ES-I3 (cell line): Measurements from ENCODE around the gene SOAT2.
"Not testable (repeated sequence)": the region's sequence is repeated elsewhere in the genome, so short reads cannot be mapped to it uniquely, and the experiment has no call there.

Experiments used
- H3K36me3 ChIP-seq: 2 replicates; pipeline ENCODE4 v1.6.1; 2013; ENCODE audit warnings: mild to moderate bottlenecking, low read length, control low read depth, moderate library complexity; ENCODE audit not compliant: insufficient read depth
- H3K4me1 ChIP-seq: 2 replicates; pipeline ENCODE4 v1.6.1; 2013; ENCODE audit warnings: mild to moderate bottlenecking, control low read depth, low read length; ENCODE audit not compliant: insufficient read depth
- H3K9ac ChIP-seq: 2 replicates; pipeline ENCODE4 v1.6.1; 2013; ENCODE audit warnings: low read depth, mild to moderate bottlenecking, low read length, moderate library complexity
- H3K9me3 ChIP-seq: 2 replicates; pipeline ENCODE4 v1.6.1; 2013; ENCODE audit warnings: mild to moderate bottlenecking, low read length, moderate library complexity; ENCODE audit not compliant: control insufficient read depth, insufficient read depth

Gene SOAT2

DNA sequence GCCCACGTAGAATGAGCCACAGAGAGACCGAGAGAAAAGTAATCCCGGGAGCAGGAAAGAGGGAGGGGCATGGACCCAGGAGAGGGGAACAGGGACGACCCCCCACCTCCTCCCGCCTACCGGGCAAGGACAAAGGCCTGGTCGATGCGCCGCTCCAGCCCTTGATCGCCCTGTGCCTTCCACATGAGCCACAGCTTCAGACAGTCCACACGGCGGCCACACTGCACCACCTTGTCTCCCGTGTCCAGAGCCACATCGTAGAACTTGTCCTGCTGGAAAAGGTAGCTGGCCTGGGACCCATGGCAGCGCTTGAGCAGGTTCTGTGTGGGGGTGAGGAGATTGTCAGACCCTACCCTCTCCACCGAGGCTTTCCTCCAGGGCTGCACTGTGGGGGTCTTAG, 56.7 kb downstream of the SOAT2 start:
- Histone ChIP-seq H3K9me3 (no peaks in the 10 kb centered on the region), H3K4me1 (no peaks in the 10 kb centered on the region), H3K36me3 (no peaks in the 10 kb centered on the region), H3K9ac (no peak overlapping the region)

DNA sequence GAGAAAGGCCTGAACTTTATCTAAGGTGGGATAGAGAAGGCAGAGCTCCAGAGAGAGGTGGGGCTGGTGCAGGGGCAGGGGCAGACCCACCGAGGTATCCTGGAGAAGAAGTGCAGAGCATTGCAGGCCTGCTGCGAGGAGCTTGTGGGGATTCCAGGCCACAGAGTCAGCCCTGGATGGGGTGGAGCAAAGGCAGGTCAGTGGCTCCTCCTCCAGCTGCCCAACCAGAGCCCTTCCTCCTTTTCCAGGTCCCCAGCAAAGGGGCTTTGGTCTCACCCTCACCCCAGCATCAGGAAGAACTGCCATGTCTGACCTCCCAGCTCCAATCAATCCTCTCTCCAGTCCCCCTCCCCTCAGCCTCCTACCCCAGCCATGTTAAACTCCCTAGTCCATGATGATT, 57.4 kb downstream of the SOAT2 start:
- Histone ChIP-seq H3K4me1 (no peaks in the 10 kb centered on the region), H3K9me3 (no peaks in the 10 kb centered on the region), H3K36me3 (no peaks in the 10 kb centered on the region), H3K9ac (no peak overlapping the region)

DNA sequence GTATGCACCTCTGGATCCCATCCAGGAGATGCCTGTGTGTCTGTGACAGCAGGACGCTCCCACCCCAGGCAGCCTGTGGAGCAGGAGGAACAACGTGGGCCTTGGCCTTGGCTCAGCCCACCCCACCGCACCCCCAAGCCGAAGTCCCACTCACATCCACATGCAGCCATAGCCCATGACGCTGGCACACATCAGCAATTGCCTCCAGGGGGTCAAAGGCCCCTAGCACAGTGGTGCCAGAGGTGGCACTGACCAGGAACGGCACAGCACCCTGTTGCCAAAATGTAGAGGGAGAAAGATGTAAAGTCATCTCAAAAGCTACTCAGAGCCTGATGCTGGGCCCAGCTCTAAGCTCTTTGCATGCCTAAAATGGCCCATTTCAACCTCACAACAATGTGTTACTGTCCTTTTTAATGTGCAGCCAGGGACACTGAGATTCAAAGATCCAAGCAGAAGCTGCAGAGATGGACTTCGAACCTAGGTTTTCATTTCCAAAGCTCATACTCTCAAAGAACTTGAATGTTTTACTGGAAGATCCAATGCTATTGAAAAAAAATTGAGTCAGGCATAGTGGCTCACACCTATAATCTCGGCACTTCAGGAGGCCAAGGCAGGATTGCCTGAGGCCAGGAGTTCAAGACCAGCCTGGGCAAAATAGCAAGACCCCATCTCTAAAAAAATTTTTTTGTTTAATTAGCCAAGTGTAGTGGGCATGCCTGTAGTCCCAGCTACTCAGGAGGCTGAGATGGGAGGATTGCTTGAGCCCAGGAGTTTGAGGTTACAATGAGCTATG, 58.0 kb downstream of the SOAT2 start:
- Histone ChIP-seq H3K9me3 (no peaks in the 10 kb centered on the region), H3K9ac (no peak overlapping the region), H3K36me3 (no peaks in the 10 kb centered on the region), H3K4me1 (no peaks in the 10 kb centered on the region)

DNA sequence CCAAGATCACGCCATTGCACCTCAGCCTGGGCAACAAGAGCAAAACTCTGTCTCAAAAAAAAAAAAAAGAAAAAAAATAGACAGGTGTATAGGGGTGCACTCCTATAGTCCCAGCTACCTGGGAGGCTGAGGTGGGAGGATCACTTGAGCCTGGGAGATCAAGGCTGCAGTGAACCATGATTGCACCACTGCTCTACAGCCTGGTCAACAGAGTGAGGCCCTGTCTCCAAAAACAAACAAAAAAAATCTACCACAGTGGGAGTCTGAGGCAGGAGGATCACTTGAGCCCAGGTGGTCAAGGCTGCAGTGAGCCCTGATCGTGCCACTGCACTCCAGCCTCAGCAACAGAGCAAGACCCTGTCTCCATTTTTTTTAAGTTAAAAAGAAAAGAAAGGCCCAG, 59.7 kb downstream of the SOAT2 start:
- H3K36me3 ChIP-seq, H3K4me1 ChIP-seq, H3K9ac ChIP-seq, H3K9me3 ChIP-seq: not testable (repeated sequence)

DNA sequence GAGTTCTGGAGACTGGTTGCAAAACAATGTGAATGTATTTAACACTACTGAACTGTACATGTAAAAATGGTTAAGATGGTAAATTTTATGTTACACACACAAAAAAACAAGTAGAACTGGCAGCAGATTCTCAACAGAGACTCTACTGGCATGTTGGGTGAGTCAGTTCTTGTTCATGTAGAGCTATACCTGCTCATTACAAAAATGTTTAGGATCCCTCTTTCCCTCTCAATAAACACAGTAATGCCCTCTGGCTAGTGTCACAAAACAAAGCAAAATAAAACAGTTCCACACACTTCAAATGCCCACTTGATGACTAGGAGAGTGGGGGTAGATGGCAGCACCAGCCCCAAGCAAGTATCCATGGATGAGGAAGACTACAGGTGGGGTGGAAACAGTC, 63.6 kb downstream of the SOAT2 start:
- Histone ChIP-seq H3K9ac (no peak overlapping the region), H3K9me3 (no peaks in the 10 kb centered on the region; the same call in 1 of the 2 replicates), H3K4me1 (peaks cover 6% of the 10 kb centered on the region; the same call in 1 of the 2 replicates), H3K36me3 (no peaks in the 10 kb centered on the region)

DNA sequence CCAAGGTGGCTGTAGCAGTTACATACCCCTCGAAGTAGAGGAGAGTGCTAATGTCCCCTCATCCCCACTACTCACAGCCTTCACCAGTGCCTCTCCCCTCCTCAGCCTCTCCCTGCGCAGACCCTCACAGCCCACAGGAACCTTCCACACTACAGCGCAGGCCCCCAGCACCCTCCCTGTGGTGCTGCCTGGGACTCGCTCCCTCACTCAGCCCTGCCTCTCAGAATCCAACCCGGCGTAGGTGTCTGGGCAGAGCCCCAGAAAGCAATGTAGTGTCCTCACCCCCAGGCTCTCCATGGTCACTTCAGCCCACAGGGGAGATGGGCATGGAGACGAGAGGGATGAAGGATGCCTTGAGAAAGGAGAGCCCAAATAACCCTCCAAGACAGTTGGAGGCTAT, 66.4 kb downstream of the SOAT2 start:
- Histone ChIP-seq H3K4me1 (peaks cover 6% of the 10 kb centered on the region; the same call in 1 of the 2 replicates), H3K9ac (no peak overlapping the region), H3K36me3 (no peaks in the 10 kb centered on the region)

DNA sequence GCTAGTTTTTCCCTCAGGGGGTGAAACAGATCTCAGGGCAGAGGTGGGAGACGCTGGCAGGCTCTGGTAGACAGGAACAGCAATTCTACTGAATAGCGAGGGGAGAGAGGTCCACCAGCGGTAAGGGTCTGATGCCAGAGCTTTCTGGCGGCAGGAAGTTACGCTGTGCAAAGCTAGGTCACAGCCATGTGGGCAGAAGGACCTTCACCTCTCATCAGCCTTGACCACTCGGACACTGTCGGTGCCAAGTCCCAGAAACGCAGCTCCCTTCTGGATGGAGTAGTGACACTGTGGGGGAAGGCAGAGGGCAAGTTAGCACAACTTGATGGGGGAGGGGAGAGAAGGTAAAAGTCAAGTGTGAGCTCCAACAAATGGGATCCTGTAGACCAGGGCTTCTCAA, 66.9 kb downstream of the SOAT2 start:
- Histone ChIP-seq H3K4me1 (peaks cover 7% of the 10 kb centered on the region; the same call in 1 of the 2 replicates), H3K9me3 (no peaks in the 10 kb centered on the region; the same call in 1 of the 2 replicates), H3K9ac (no peak overlapping the region), H3K36me3 (no peaks in the 10 kb centered on the region)

More for the DNA sequence above, 66.4 kb downstream of the SOAT2 start:
- H3K9me3 ChIP-seq: no peaks in the 10 kb centered on the region; the same call in 1 of the 2 replicates

DNA sequence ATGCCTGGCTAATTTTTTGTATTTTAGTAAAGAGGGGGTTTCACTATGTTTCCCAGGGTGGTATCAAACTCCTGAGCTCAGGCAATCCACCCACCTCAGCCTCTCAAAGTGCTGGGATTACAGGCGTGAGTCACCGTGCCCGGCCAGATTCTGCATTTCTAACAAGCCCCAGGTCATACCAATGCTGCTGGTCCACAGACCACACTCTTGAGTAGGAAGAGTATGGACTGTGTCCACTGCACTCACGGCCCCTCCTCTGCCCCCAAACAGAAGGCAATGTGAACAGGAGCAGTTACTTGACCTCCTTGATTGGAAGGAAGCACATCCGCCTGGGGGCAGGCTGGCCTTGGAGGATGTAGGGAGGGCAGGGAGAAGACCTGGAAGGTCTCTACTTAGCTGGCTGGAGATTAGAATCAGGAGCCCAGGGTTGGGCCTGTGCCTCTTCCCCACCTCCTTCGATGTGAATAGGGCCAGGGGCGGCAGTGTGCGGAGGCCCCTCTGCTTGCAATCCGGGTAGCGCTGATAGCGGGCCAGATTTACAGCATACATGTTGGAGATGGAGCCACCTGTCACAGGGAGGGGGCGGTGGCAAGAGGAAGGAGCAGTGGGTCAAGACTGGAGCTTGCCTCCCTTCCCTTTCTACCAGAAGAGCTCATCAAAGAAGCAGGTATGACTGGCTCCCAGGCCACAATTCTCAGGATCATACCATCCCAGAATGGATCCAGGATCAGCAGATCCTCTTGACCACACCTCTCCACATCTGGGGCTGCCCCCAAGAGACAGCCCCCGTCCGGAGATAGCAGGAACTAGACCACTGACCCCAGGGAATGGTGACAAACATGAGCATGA, 67.8 kb downstream of the SOAT2 start:
- H3K4me1 ChIP-seq: peaks cover 11% of the 10 kb centered on the region; the same call in 1 of the 2 replicates
- H3K9ac ChIP-seq: no peak overlapping the region
- H3K9me3 ChIP-seq: no peaks in the 10 kb centered on the region; the same call in 1 of the 2 replicates
- H3K36me3 ChIP-seq: no peaks in the 10 kb centered on the region

DNA sequence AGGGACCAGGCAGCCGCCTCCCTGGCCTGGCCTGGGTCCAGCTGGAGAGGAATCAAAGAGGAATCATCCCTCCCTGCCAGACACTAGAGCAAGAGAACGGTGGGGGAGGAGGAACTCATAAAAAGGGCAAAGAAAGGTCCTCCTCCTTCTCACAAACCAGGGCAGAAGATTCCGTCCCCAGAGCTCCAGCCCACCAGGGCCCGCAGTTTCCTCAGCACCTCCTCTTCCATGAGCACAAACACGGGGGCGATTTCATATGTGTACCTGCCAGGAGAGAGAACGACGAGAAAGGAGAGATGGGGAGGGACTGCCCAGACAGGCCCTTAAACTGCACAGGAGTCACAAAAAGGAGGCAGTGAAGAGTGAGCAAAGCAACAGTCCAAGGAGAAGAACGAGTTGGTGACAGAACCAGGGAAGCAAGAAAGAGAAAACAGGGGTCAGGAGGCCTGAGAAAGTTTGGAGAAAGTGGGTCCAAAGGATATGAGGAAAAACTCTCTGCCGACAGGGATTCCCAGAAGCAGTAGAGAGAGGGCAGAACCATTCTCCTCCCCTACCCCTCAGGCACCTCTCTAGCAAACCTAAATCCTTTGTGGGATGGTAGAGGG, 68.5 kb downstream of the SOAT2 start:
- H3K4me1 ChIP-seq: peaks cover 11% of the 10 kb centered on the region; the same call in 1 of the 2 replicates
- H3K9ac ChIP-seq: no peak overlapping the region
- no peaks in the 10 kb centered on the region for H3K36me3 ChIP-seq
- H3K9me3 ChIP-seq: no peaks in the 10 kb centered on the region; the same call in 1 of the 2 replicates

DNA sequence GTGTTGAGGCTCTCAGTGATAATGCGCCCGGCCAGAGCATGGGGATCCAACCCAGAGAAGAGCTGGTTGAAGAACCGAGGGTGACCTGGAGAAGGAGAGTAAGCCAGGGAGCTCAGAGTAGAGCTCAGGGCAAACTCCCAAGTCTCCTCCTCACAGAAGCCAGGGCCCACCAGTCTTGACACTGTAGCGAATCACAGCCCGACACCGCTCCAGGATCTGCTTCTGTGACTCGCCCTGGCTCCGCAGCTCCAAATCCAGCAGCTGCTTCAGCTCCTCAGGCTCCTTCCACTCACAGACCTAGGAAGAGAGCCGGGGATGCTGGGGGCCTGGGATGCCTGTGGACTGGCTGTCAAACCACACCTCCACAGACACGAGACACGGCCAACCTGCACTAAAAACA, 69.1 kb downstream of the SOAT2 start:
- H3K9me3 ChIP-seq: no peaks in the 10 kb centered on the region
- no peak overlapping the region for H3K9ac ChIP-seq
- H3K4me1 ChIP-seq: peaks cover 11% of the 10 kb centered on the region; the same call in 1 of the 2 replicates
- H3K36me3 ChIP-seq: no peaks in the 10 kb centered on the region

DNA sequence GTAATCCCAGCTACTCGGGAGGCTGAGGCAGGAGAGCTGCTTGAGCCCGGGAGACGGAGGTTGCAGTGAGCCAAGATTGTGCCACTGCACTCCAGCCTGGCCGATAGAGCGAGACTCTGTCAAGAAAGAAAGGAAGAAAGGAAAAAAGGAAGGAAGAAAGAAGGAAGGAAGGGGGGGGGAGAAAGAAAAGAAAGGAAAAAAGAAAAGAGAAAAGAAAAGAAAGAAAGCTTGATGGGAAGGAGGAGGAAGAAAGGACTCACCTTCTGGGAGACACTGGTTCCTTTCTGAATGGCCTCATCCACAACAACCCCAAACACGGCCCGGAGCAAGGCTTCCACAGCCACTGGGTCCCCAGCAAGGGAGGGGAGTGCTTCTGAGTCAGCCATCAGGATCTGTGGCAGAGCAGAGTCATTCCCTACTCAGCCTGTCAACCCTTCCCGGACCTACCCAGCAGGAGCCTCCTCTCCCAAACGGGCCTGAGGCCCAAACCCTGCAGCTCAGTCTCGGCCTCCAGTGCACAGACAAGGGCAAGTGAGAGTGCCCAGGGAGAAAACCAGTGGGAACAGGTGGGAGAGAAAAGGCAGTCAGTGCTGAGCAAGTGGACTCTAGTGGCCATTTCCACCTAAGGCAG, 69.9 kb downstream of the SOAT2 start:
- Histone ChIP-seq H3K9ac (no peak overlapping the region), H3K4me1 (peaks cover 11% of the 10 kb centered on the region; the same call in 1 of the 2 replicates), H3K9me3 (no peaks in the 10 kb centered on the region), H3K36me3 (no peaks in the 10 kb centered on the region)
